Hematopoietic multipotent progenitor cell treated with erythropoietin and hydrocortisone succinate and interleukin-3 and kit ligand, for 8 days (in vitro differentiated cells): ENCODE measurements around the gene ACAA1.
A peak's percentile ranks its signal among the peaks of the same experiment; 100 is the strongest.
"Not testable (repeated sequence)": the region's sequence is repeated elsewhere in the genome, so short reads cannot be mapped to it uniquely, and the experiment has no call there.

Experiments used
- DNase-seq: peaks from one replicate; pipeline ENCODE4 v3.0.0-alpha.2; 2015

The ACAA1 gene

GRCh38 chr3:38101811-38102443, 35.0 kb downstream of the ACAA1 start:
- no peak for DNase-seq

DNA sequence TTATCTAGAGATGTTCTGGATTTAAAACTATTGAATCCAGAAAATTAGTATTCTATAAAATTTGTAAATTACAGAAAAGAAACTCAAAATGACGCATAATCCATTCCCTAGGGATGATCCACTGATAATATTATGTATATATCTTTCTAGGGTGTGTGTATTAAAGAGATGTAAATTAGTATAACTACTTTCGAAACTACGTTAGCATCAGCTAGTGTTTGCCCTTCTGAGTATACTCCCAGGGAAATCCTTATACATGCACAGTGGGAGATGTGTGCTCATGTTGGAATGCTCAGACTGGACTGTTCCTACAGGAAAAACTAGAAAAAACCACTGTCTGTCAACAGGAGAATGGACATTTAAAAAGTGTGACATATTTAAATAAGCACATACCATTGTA, 36.4 kb downstream of the ACAA1 start:
- no peak for DNase-seq

DNA sequence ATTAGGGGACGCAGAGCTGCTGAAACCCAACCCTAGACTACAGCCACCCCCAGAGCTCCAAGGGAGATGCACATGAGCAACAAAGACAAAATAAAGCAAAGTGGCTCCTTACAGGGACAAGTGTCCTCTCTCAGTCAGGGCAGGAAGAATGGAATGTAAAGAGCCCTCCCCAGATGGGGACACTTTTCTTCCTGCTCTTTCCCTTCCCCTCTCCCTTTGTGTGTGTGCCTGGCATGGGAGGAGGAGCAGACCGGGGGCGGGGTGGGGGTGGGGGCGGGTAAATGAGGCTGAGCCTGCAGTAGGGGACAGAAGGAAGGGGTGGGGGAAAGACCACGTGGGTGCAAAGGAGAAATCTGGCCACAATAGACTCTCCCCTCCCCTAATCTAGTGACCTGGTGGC, 37.4 kb downstream of the ACAA1 start:
- no peak for DNase-seq

GRCh38 chr3:38098376-38098723, 38.6 kb downstream of the ACAA1 start:
- no peak for DNase-seq

GRCh38 chr3:38097446-38098375, 39.2 kb downstream of the ACAA1 start:
- no peak for DNase-seq

GRCh38 chr3:38095669-38096483, 41.1 kb downstream of the ACAA1 start:
- DNase-seq: no peak

GRCh38 chr3:38094999-38095398, 41.9 kb downstream of the ACAA1 start:
- no peak for DNase-seq

- no peak for DNase-seq
These were observed 46.5 kb downstream of the ACAA1 start for GRCh38 chr3:38090453-38090852.

DNA sequence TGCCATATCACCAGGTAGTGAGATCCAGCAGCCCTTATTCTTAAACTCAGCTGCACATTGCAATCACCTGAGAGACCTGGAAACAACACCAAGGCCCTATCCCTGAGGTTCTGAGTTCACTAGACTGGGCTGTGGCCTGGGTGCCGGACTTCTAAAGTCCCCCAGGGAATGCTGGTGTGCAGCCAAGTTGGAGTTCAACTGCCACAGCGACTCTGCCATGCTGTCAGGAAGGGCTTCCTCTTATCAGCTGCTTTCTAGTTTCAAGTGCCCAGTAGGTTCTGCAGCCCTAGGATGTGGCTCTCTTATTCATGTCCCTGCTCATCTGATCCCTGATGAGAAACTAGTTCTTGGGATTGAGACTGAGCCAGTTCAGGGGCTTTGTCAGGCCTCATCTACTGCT, 47.8 kb downstream of the ACAA1 start:
- DNase-seq: no peak

- no peak for DNase-seq
These were observed 48.5 kb downstream of the ACAA1 start for GRCh38 chr3:38088126-38089078.

GRCh38 chr3:38087278-38087677, 49.6 kb downstream of the ACAA1 start:
- DNase-seq: not testable (repeated sequence)

DNA sequence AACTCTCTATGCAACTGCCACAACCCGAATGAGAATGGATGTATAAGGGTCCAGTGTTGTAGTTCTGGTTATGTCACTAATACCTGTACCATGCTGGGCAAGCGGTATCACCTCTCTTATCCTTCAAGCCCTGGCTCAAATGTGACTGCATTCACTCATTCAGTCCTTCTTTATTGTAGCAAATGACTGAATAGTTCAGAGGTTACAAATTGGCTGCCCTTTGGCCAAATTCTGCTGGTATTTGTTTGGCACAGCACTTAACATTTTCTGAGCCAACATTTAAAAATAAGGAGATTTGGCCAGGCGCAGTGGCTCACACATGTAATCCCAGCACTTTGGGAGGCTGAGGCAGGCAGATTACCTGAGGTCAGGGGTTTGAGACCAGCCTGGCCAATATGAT, 50.4 kb downstream of the ACAA1 start:
- no peak for DNase-seq

GRCh38 chr3:38085943-38086324, 51.0 kb downstream of the ACAA1 start:
- no peak for DNase-seq

GRCh38 chr3:38085311-38085942, 51.5 kb downstream of the ACAA1 start:
- DNase-seq: no peak

DNA sequence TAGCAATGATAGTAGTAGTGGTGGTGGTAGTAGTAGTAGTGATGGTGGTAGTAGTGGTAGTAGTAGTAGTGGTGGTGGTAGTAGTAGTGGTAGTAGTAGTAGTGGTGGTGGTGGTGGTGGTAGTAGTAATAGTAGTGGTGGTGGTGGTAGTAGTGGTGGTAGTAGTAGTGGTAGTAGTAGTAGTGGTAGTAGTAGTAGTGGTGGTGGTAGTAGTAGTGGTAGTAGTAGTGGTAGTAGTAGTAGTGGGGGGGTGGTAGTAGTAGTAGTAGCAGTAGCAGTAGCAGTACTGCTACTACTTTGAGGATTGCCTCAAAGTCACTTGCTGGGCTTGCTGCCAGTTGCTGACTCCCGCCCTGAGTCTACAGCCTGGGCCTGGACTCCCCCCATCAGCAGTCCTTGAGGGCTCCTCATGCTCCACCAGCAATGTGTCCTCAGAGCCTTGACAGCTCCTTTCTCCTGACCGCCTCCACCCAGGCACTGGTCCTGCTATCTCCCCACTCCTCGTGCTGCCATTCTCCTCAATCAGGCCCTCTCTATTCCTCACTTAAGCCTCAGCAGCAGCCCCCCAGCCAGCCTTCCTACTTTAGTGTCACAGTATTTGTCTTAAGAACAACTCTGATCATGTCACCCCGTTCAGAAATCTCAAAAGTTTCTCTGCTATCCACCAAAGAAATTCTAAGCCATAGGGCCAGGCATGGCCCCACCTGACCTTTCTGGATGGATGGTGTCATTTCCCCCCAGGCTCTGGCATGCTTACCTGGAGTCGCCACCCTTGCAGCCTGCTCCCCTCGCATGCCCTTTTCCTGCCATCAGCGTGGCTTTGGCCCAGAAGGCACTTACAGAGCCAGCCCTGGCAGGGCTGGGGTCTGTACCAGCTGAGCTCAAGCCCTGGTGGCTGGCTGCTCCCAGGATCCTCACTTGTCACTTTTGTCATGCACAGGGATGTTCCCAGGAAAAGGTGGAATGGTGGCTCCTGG, 52.3 kb downstream of the ACAA1 start:
- DNase-seq: peak; percentile 69

DNA sequence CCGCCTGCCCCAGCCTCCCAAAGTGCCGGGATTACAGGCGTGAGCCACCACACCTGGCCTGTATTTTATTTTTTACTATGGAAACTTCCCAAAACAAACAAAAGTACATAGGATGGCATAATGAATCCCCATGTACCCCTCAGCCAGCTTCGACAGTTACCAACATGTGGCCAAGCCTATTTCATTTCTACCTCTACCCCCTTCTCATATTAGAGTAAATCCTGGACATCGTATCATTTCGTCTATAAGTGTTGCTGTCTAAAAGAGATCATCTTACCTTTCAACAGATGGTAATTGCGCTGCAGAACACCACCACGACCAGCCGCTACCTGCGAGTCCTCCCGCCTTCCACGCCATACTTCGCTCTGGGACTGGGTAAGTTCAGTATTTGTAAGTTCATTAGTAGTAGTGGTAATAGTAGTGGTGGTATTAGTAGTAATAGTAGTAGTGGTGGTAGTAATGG, 53.0 kb downstream of the ACAA1 start:
- DNase-seq: no peak

DNA sequence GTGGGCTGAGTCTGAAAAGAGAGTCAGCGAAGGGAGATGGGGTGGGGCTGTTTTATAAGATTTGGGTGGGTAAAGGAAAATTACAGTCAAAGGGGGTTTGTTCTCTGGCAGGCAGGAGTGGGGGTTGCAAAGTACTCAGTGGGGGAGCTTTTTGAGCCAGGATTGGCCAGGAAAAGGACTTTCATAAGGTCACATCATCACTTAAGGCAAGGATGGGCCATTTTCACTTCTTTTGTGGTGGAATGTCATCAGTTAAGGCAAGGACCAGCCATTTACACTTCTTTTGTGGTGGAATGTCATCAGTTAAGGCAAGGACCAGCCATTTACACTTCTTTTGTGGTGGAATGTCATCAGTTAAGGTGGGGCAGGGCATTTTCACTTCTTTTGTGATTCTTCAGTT, 53.7 kb downstream of the ACAA1 start:
- not testable (repeated sequence) for DNase-seq

DNA sequence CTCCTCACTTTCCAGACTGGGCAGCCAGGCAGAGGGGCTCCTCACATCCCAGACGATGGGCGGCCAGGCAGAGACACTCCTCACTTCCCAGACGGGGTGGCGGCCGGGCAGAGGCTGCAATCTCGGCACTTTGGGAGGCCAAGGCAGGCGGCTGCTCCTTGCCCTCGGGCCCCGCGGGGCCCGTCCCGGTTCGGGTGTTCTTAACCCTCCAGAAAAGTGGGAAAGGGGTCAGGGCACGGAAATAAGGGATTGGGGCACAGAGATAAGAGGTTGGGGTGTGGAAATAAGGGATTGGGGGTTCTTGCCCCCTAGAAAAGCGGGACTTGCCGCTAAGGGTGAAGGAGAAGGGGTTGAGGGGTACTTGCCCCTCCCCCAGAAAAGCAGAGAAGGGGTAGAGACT, 54.6 kb downstream of the ACAA1 start:
- DNase-seq: not testable (repeated sequence)

DNA sequence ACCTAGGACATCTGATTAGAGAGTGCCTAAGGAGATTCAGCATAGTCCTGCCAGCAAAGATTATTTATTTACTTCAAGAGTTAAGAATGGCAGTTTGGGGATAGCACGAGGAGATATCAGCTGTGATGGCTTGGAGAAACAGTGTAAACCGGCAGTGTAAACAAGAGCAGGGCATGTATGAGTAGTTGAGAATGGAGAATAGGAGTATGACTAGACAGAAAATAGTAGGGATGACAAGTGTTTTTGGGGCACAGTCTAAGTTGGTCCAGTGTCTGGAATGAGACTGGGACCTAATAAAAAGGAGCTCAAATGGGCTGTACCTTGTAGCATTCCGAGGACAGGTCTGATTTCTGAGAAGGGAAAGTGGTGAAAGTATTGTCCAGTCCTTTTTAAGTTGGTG, 59.9 kb downstream of the ACAA1 start:
- not testable (repeated sequence) for DNase-seq
